Sigmoid colon (tissue), 7 donors: Measurements from ENCODE around the gene MAST4. TPM values are rescaled to one million over a fixed set of nuclear protein-coding genes. Genes with fewer than 3 reads are reported as not detected.

Experiments used
- DNase-seq: peaks from one replicate; pipeline ENCODE4 v3.0.0-alpha.2; 2019
- H3K27ac ChIP-seq, 4 donors: fragments of 200-600 bp; sonication (generic); one replicate each; pipeline ENCODE4 v1.5.1; 2016 to 2019; ENCODE audit warnings: mild to moderate bottlenecking in 1 of 4
- H3K27me3 ChIP-seq, 3 donors: fragments of 200-600 bp; sonication (generic); one replicate each; pipeline ENCODE4 v1.5.1; 2019; ENCODE audit warnings: mild to moderate bottlenecking in 1 of 3
- H3K36me3 ChIP-seq, 4 donors: fragments of 200-600 bp; sonication (generic); one replicate each; pipeline ENCODE4 v1.5.1; 2016 to 2019
- H3K4me1 ChIP-seq, 4 donors: fragments of 200-600 bp; sonication (generic); one replicate each; pipeline ENCODE4 v1.5.1; 2017 to 2019
- H3K4me3 ChIP-seq, 4 donors: fragments of 200-600 bp; sonication (generic); one replicate each; pipeline ENCODE4 v1.5.1; 2017 to 2019; ENCODE audit warnings: mild to moderate bottlenecking in 2 of 4, moderate library complexity in 1 of 4
- H3K9me3 ChIP-seq, 4 donors: fragments of 200-600 bp in 3 of 4; sonication (generic) in 3 of 4; one replicate each; pipeline versions ENCODE4 v1.5.1 to v1.6.1; 2013 to 2019
- CTCF ChIP-seq, 4 experiments: fragments of 450-650 bp in 3 of 4; fragments of 200-600 bp in 1 of 4; IDR thresholded peaks; one replicate each; pipeline ENCODE4 v1.5.1; 2016 to 2019; ENCODE audit warnings: antibody characterized with exemption in 4 of 4, mild to moderate bottlenecking in 3 of 4, moderate library complexity in 2 of 4
- EP300 ChIP-seq, 4 donors: sonication (generic); formaldehyde crosslinking; IDR thresholded peaks; one replicate each; pipeline ENCODE4 v1.6.1; 2017; ENCODE audit warnings: antibody characterized with exemption in 4 of 4
- POLR2A ChIP-seq, 2 donors: fragments of 450-650 bp; IDR thresholded peaks; one replicate each; pipeline ENCODE4 v1.6.1; 2016; ENCODE audit warnings: antibody characterized with exemption in 2 of 2, mild to moderate bottlenecking in 2 of 2, moderate library complexity in 2 of 2
- POLR2AphosphoS5 ChIP-seq, 4 donors: sonication (generic); formaldehyde crosslinking; IDR thresholded peaks; one replicate each; pipeline ENCODE4 v1.6.1; 2017; ENCODE audit warnings: antibody characterized with exemption in 4 of 4
- WGBS, 2 donors: extraction: QIAGEN DNeasy Blood & Tissue Kit; methylation state at CpG; one replicate each; pipeline ENCODE4 v1.1.7; 2013; 5-methylcytosine and 5-hydroxymethylcytosine counted together
- intact Hi-C: fragments of 100-400 bp; cut with DNase I; formaldehyde crosslinking; loops from one replicate; pipeline ENCODE4 v1.15.1; 2023
- polyA plus RNA-seq, 3 donors: library from polyadenylated mRNA; stranded (reverse); fragments of 200-250 nt; gene quantifications; one replicate each; pipeline ENCODE4 v1.2.3, GENCODE V29; 2013
- total RNA-seq, 4 donors: library from RNA; depleted of rRNA; stranded (reverse); fragments of >200 nt; gene quantifications; one replicate each; pipeline ENCODE4 v1.1.0, GENCODE V29; 2016
- donor health status: healthy with polysubstance abuse.
- donor health status: Bipolar disorder and iron deficiency.
- donor health status: healthy.

MAST4 gene
- total and polyA plus RNA-seq, 7 donors: 1.6 to 30.7 (median 15.7) TPM

GRCh38 chr5:67042176-67043003, 446.2 kb downstream of the MAST4 start:
- intact Hi-C loops: no loop called here
- H3K27ac ChIP-seq: no peak overlapping the region

GRCh38 chr5:67043796-67044511, 447.8 kb downstream of the MAST4 start:
- 90 to 99% methylated on average over 3 of the region's 3 CpGs for WGBS, 2 donors

More at GRCh38 chr5:67042176-67043003, 446.2 kb downstream of the MAST4 start:
- Histone ChIP-seq H3K36me3 (no peaks in the 10 kb centered on the region), H3K27me3 (no peaks in the 10 kb centered on the region), H3K4me1 (peaks cover 0 to 44% (median 23%) of the 10 kb centered on the region in 4 donors), H3K4me3 (no peak overlapping the region), H3K9me3 (no peaks in the 10 kb centered on the region)
- WGBS, 2 donors: 71 to 84% methylated on average over 12 of the region's 12 CpGs
- no peak for DNase-seq
- no peak for TF ChIP-seq POLR2A (IDR thresholded peaks at IDR 0.05)
- TF ChIP-seq CTCF (IDR thresholded peaks at IDR 0.05): no peak
- no peak for TF ChIP-seq EP300 (IDR thresholded peaks at IDR 0.05)
- no peak for TF ChIP-seq POLR2AphosphoS5 (IDR thresholded peaks at IDR 0.05)

GRCh38 chr5:67045816-67046740, 449.9 kb downstream of the MAST4 start:
- Histone ChIP-seq H3K9me3 (no peaks in the 10 kb centered on the region), H3K4me1 (peaks cover 0 to 34% (median 17%) of the 10 kb centered on the region in 4 donors), H3K36me3 (no peaks in the 10 kb centered on the region), H3K4me3 (no peak overlapping the region), H3K27me3 (no peaks in the 10 kb centered on the region), H3K27ac (no peak overlapping the region)
- intact Hi-C loops: no loop called here
- 89 to 92% methylated on average over 6 of the region's 6 CpGs for WGBS, 2 donors
- DNase-seq: no peak
- no peak for TF ChIP-seq EP300 (IDR thresholded peaks at IDR 0.05)
- no peak for TF ChIP-seq POLR2A (IDR thresholded peaks at IDR 0.05)
- no peak for TF ChIP-seq POLR2AphosphoS5 (IDR thresholded peaks at IDR 0.05)
- no peak for TF ChIP-seq CTCF (IDR thresholded peaks at IDR 0.05)

More at GRCh38 chr5:67043796-67044511, 447.8 kb downstream of the MAST4 start:
- TF ChIP-seq CTCF (IDR thresholded peaks at IDR 0.05) (no peak), EP300 (IDR thresholded peaks at IDR 0.05) (no peak), POLR2AphosphoS5 (IDR thresholded peaks at IDR 0.05) (no peak), POLR2A (IDR thresholded peaks at IDR 0.05) (no peak)
- DNase-seq: no peak
- Histone ChIP-seq H3K4me3 (no peak overlapping the region), H3K27ac (no peak overlapping the region), H3K27me3 (no peaks in the 10 kb centered on the region), H3K36me3 (no peaks in the 10 kb centered on the region), H3K4me1 (peaks cover 0 to 36% (median 24%) of the 10 kb centered on the region in 4 donors), H3K9me3 (no peaks in the 10 kb centered on the region)
- intact Hi-C loops: no loop called here

GRCh38 chr5:67047160-67047559, 451.0 kb downstream of the MAST4 start:
- WGBS, 2 donors: 40 to 64% methylated on average over 1 of the region's 1 CpG
- H3K27me3 ChIP-seq: no peaks in the 10 kb centered on the region
- DNase-seq: peak; percentile 78
- no peak for TF ChIP-seq CTCF (IDR thresholded peaks at IDR 0.05)
- no peak for TF ChIP-seq EP300 (IDR thresholded peaks at IDR 0.05)
- TF ChIP-seq POLR2AphosphoS5 (IDR thresholded peaks at IDR 0.05): no peak
- no peak for TF ChIP-seq POLR2A (IDR thresholded peaks at IDR 0.05)
- peaks cover 0 to 40% (median 17%) of the 10 kb centered on the region in 4 donors for H3K4me1 ChIP-seq
- no peaks in the 10 kb centered on the region for H3K9me3 ChIP-seq
- no peaks in the 10 kb centered on the region for H3K36me3 ChIP-seq
- intact Hi-C loops: no loop called here
- no peak overlapping the region for H3K4me3 ChIP-seq
- peak overlapping the region in 2 of 4 donors; percentile 4 to 32 for H3K27ac ChIP-seq
